Measurements from ENCODE around the gene CLIC3. TPM values are rescaled to one million over a fixed set of nuclear protein-coding genes. Genes with fewer than 3 reads are reported as not detected.

The CLIC3 gene
- total RNA-seq, 1 experiment from 2014 or later, result 4.3 TPM

- TF ChIP-seq EZH2 (IDR thresholded peaks at IDR 0.05; ENCODE audit: low read length, unreplicated experiment) (no peak), EZH2phosphoT487 (IDR thresholded peaks at IDR 0.05; ENCODE audit: borderline replicate concordance, low read length) (no peak), CTCF (conservative IDR thresholded peaks at IDR 0.05; ENCODE audit: low read depth, low read length) (no peak)
- Histone ChIP-seq H3K4me3 (ENCODE audit: low read length) (no peak overlapping the region), H3K27me3 (ENCODE audit: low read length) (no peaks in the 10 kb centered on the region), H4K20me1 (ENCODE audit: low read length) (no peaks in the 10 kb centered on the region), H3K9me3 (ENCODE audit: low read length) (no peaks in the 10 kb centered on the region), H3K36me3 (ENCODE audit: low read depth, low read length) (no peaks in the 10 kb centered on the region), H2AFZ (ENCODE audit: low read length) (no peak overlapping the region), H3K79me2 (ENCODE audit: low read length) (peaks cover 12% of the 10 kb centered on the region; the same call in 1 of the 2 replicates), H3K9ac (ENCODE audit: low read length) (no peak overlapping the region), H3K9me2 (replicated peaks; ENCODE audit: low read length) (no peaks in the 10 kb centered on the region), H3K4me2 (ENCODE audit: low read length) (no peak overlapping the region), H3K4me1 (ENCODE audit: insufficient read depth, low read length) (peaks cover 21% of the 10 kb centered on the region), H3F3A (ENCODE audit: low read length, unreplicated experiment) (no peaks in the 10 kb centered on the region), H3K27ac (ENCODE audit: low read length) (no peak overlapping the region)
- no peak for DNase-seq
- BruUV-seq (replicated peaks), result no TSS peak
- ChIA-PET CTCF (no interaction called here), POLR2A (ENCODE audit: unreplicated experiment) (no interaction called here)
- no peak for ATAC-seq
- intact Hi-C loops (cut with micrococcal nuclease), result no loop called here
Observed at GRCh38 chr9:137030538-137031527, 34.5 kb upstream of the CLIC3 start.

- H3K36me3 ChIP-seq (ENCODE audit: low read depth, low read length), result no peaks in the 10 kb centered on the region
- peaks cover 12% of the 10 kb centered on the region; the same call in 1 of the 2 replicates for H3K79me2 ChIP-seq (ENCODE audit: low read length)
- H3K27me3 ChIP-seq (ENCODE audit: low read length), result no peaks in the 10 kb centered on the region
- no peaks in the 10 kb centered on the region for H3K9me3 ChIP-seq (ENCODE audit: low read length)
- H3K4me1 ChIP-seq (ENCODE audit: insufficient read depth, low read length), result peaks cover 20% of the 10 kb centered on the region
- no peaks in the 10 kb centered on the region for H3K9me2 ChIP-seq (replicated peaks; ENCODE audit: low read length)
- no peak overlapping the region for H2AFZ ChIP-seq (ENCODE audit: low read length)
- H4K20me1 ChIP-seq (ENCODE audit: low read length), result no peaks in the 10 kb centered on the region
- no TSS peak for BruUV-seq (replicated peaks)
- H3K9ac ChIP-seq (ENCODE audit: low read length), result no peak overlapping the region
- no peak overlapping the region for H3K4me3 ChIP-seq (ENCODE audit: low read length)
- no peak for ATAC-seq
- no peak overlapping the region for H3K4me2 ChIP-seq (ENCODE audit: low read length)
- DNase-seq, result no peak
- no peak overlapping the region for H3K27ac ChIP-seq (ENCODE audit: low read length)
- CTCF ChIA-PET, result interaction anchor here (0.5 to 1.3 kb wide), 9 partner anchors 15 to 137 kb away, joined by 3 to 12 read pairs (median 4); partner anchors contain the start of genes CLIC3, PAXX and SAPCD2
- TF ChIP-seq CTCF (conservative IDR thresholded peaks at IDR 0.05; ENCODE audit: low read depth, low read length) (no peak), EZH2 (IDR thresholded peaks at IDR 0.05; ENCODE audit: low read length, unreplicated experiment) (no peak), EZH2phosphoT487 (IDR thresholded peaks at IDR 0.05; ENCODE audit: borderline replicate concordance, low read length) (no peak)
- intact Hi-C loops (cut with micrococcal nuclease), result no loop called here
- POLR2A ChIA-PET (ENCODE audit: unreplicated experiment), result interaction anchor here (0.6 kb wide), 1 partner anchor 28 kb away, joined by 3 read pairs; no protein-coding TSS in a partner anchor
- H3F3A ChIP-seq (ENCODE audit: low read length, unreplicated experiment), result no peaks in the 10 kb centered on the region
Observed at GRCh38 chr9:137030006-137030405, 33.6 kb upstream of the CLIC3 start.

Measured in PC-3 (cell line).